Ishikawa (cell line): ENCODE results near the gene GARIN5B.

Experiments used
- CEBPB ChIP-seq: IDR thresholded peaks from 2 replicates; pipeline ENCODE4 v1.6.1; 2012
- EGR1 ChIP-seq: IDR thresholded peaks from 2 replicates; pipeline ENCODE4 v1.6.1; 2012
- FOXM1 ChIP-seq: IDR thresholded peaks from 2 replicates; pipeline ENCODE4 v1.6.1; 2012; ENCODE audit warnings: low read depth, borderline replicate concordance
- MAX ChIP-seq: IDR thresholded peaks from 2 replicates; pipeline ENCODE4 v1.6.1; 2012
- NFIC ChIP-seq: IDR thresholded peaks from 2 replicates; pipeline ENCODE4 v1.6.1; 2012
- REST ChIP-seq: IDR thresholded peaks from 2 replicates; pipeline ENCODE4 v1.6.1; 2012; ENCODE audit warnings: low read depth, mild to moderate bottlenecking
- TAF1 ChIP-seq: IDR thresholded peaks from 2 replicates; pipeline ENCODE4 v1.6.1; 2012; ENCODE audit warnings: low read depth, mild to moderate bottlenecking
- TCF12 ChIP-seq: IDR thresholded peaks from 2 replicates; pipeline ENCODE4 v1.6.1; 2012; ENCODE audit warnings: low read depth
- TEAD4 ChIP-seq: IDR thresholded peaks from 2 replicates; pipeline ENCODE4 v1.6.1; 2012
- YY1 ChIP-seq: IDR thresholded peaks from 2 replicates; pipeline ENCODE4 v1.6.1; 2012; ENCODE audit warnings: low read depth

GRCh38 chr19:55390461-55390880, 27.4 kb upstream of the GARIN5B start:
- no peak for TF ChIP-seq TEAD4
- TF ChIP-seq MAX: no peak
- no peak for TF ChIP-seq CEBPB
- no peak for TF ChIP-seq TAF1
- no peak for TF ChIP-seq TCF12
- no peak for TF ChIP-seq REST
- no peak for TF ChIP-seq EGR1
- no peak for TF ChIP-seq FOXM1
- TF ChIP-seq YY1: no peak
- no peak for TF ChIP-seq NFIC
